Keratinocyte (primary cell): ENCODE measurements around the gene UQCC2.

Experiments used
- EZH2 ChIP-seq: IDR thresholded peaks from one replicate; pipeline ENCODE4 v1.6.1; 2012; ENCODE audit warnings: inconsistent platforms, mild to moderate bottlenecking, low read length, moderate library complexity
- TF ChIP-seq, protein P1 (sequence below), 3 experiments: IDR thresholded peaks in 1 of 3; conservative IDR thresholded peaks in 1 of 3; optimal IDR thresholded peaks in 1 of 3; 2 replicates in 2 of 3; 3 replicates in 1 of 3; pipeline versions ENCODE3 to v1.5.1; 2011; ENCODE audit warnings: low read length in 3 of 3, mild to moderate bottlenecking in 3 of 3, moderate library complexity in 2 of 3, control low read depth in 1 of 3, inconsistent platforms in 1 of 3; ENCODE audit not compliant: insufficient read depth in 2 of 3; ENCODE audit errors: extremely low read depth in 1 of 3

DNA sequence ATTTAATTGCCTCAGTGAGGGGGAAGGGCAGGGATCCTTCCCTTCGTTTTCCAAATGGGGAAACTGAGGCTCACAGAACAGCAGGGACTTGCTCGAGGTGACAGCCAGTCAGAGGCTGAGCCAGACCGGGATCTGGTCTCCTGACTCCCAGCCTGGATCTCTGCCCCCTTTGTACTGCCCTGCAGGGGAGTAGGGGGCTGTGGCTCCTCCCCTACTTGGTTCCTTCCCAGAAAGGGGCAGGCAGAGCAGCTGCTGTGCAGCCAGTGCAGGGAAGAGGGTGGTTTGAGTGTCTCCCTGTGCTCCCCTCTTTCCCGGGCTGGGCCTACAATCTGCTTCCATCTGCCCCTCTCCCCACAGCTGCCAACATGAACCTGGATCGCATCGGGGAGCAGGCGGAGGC is 37.6 kb downstream of the UQCC2 start:
- TF ChIP-seq, protein P1, sequence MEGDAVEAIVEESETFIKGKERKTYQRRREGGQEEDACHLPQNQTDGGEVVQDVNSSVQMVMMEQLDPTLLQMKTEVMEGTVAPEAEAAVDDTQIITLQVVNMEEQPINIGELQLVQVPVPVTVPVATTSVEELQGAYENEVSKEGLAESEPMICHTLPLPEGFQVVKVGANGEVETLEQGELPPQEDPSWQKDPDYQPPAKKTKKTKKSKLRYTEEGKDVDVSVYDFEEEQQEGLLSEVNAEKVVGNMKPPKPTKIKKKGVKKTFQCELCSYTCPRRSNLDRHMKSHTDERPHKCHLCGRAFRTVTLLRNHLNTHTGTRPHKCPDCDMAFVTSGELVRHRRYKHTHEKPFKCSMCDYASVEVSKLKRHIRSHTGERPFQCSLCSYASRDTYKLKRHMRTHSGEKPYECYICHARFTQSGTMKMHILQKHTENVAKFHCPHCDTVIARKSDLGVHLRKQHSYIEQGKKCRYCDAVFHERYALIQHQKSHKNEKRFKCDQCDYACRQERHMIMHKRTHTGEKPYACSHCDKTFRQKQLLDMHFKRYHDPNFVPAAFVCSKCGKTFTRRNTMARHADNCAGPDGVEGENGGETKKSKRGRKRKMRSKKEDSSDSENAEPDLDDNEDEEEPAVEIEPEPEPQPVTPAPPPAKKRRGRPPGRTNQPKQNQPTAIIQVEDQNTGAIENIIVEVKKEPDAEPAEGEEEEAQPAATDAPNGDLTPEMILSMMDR (optimal IDR thresholded peaks at IDR 0.05 in 1 of 3, IDR thresholded peaks at IDR 0.05 in 1 of 3, conservative IDR thresholded peaks at IDR 0.05 in 1 of 3; ENCODE audit: extremely low read depth in 1 of 3, insufficient read depth in 2 of 3, low read length in 3 of 3) = no peak
- TF ChIP-seq EZH2 = no peak
